ENCODE data around the gene SLC35G2. TPM values are rescaled to one million over a fixed set of nuclear protein-coding genes. Genes with fewer than 3 reads are reported as not detected.

Gene SLC35G2
- polyA plus RNA-seq, 2 of the 4 experiments (the other 2 are of a cell fraction), result 17.2 to 34.8 TPM

GRCh38 chr3:136778865-136779264 lies 40.1 kb upstream of the SLC35G2 start:
- CTCF ChIA-PET, result interaction anchor here (1.2 to 1.6 kb wide), 2 partner anchors 27 to 235 kb away, joined by 4 to 6 read pairs; partner anchors contain the start of gene STAG1
- WGBS (ENCODE audit: missing lambda C conversion rate), result 29% methylated on average over 4 of the region's 4 CpGs
- POLR2A ChIA-PET, result interaction anchor here (1.9 kb wide), 1 partner anchor 26 kb away, joined by 7 read pairs; the partner anchor contains the start of gene STAG1
- ATAC-seq, result peak; percentile 19 to 73; a peak in 4 of 6 replicates
- no peak for FAIRE-seq
- DNase-seq (ENCODE audit: low read depth in 1 of 2, low spot score in 1 of 2), result peak in 1 of 2 experiments; percentile 35
- no peak for TF ChIP-seq ZSCAN20 (CRISPR knock-in tag; IDR thresholded peaks at IDR 0.05)
- no peak for TF ChIP-seq CTCF (IDR thresholded peaks at IDR 0.05)
- TF ChIP-seq REST (IDR thresholded peaks at IDR 0.05), result no peak
- TF ChIP-seq ATOH8 (CRISPR knock-in tag; IDR thresholded peaks at IDR 0.05; ENCODE audit: low read depth), result no peak
- TF ChIP-seq CHD2 (IDR thresholded peaks at IDR 0.05; ENCODE audit: low read length, partially characterized antibody), result no peak
- no peak for TF ChIP-seq USF2 (IDR thresholded peaks at IDR 0.05)
- no peak for TF ChIP-seq CHD4 (IDR thresholded peaks at IDR 0.05; ENCODE audit: borderline replicate concordance)
- no peak for TF ChIP-seq HES2 (IDR thresholded peaks at IDR 0.05)
- TF ChIP-seq BHLHE40 (IDR thresholded peaks at IDR 0.05; ENCODE audit: low read depth, low read length), result no peak
- no peak for TF ChIP-seq PHF8 (IDR thresholded peaks at IDR 0.05; ENCODE audit: borderline replicate concordance, low read depth)
- TF ChIP-seq ELK1 (IDR thresholded peaks at IDR 0.05; ENCODE audit: low read depth, low read length), result no peak
- Histone ChIP-seq H3K4me3 (no peak overlapping the region), H3K4me1 (peaks cover 18% of the 10 kb centered on the region; the same call in 2 of the 3 replicates), H3K27ac (peak overlapping the region in 1 of 2 experiments; percentile 60; a peak in 1 of 6 replicates), H3K9me3 (no peaks in the 10 kb centered on the region), H3K4me2 (0 out of 3 replicates have a peak overlapping the region, but pooled peaks have one; percentile 38)

GRCh38 chr3:136780741-136781140 lies 38.2 kb upstream of the SLC35G2 start:
- H3K4me2 ChIP-seq, result no peak overlapping the region
- H3K9me3 ChIP-seq, result no peaks in the 10 kb centered on the region
- H3K4me1 ChIP-seq, result peaks cover 20% of the 10 kb centered on the region; the same call in 2 of the 3 replicates
- ChIA-PET POLR2A (no interaction called here), CTCF (interaction anchor here (1.4 to 1.5 kb wide), 2 partner anchors 13 to 29 kb away, joined by 3 to 5 read pairs; partner anchors contain the start of gene STAG1)
- no peak for FAIRE-seq
- 85% methylated on average over 4 of the region's 4 CpGs for WGBS (ENCODE audit: missing lambda C conversion rate)
- no peak overlapping the region for H3K27ac ChIP-seq
- no peak overlapping the region for H3K4me3 ChIP-seq
- no peak for ATAC-seq
- no peak for DNase-seq (ENCODE audit: low read depth in 1 of 2, low spot score in 1 of 2)
- TF ChIP-seq EHF (CRISPR knock-in tag; IDR thresholded peaks at IDR 0.05), result no peak
- no peak for TF ChIP-seq FOSB (CRISPR knock-in tag; IDR thresholded peaks at IDR 0.05)
- no peak for TF ChIP-seq GATA3 (IDR thresholded peaks at IDR 0.05; ENCODE audit: borderline replicate concordance)
- TF ChIP-seq MAX (IDR thresholded peaks at IDR 0.05), result no peak
- TF ChIP-seq POLR2A (IDR thresholded peaks at IDR 0.05; ENCODE audit: low read length), result no peak
- TF ChIP-seq JUN (IDR thresholded peaks at IDR 0.05), result no peak
